ENCODE results near the gene DDN. TPM values are rescaled to one million over a fixed set of nuclear protein-coding genes. Genes with fewer than 3 reads are reported as not detected.

The DDN gene
- total RNA-seq, 1 experiment from 2014 or later = 0.17 TPM

- POLR2A ChIA-PET (ENCODE audit: unreplicated experiment) = no interaction called here
- Histone ChIP-seq H3K9me2 (ENCODE audit: insufficient read depth) (no peaks in the 10 kb centered on the region), H3K36me3 (ENCODE audit: low read depth) (0 out of 2 replicates have a peak, but pooled peaks cover 9% of the 10 kb centered on the region), H3K27me3 (ENCODE audit: insufficient read depth, low read depth) (no peaks in the 10 kb centered on the region), H3K4me2 (no peak overlapping the region), H3K9me3 (ENCODE audit: insufficient read depth, low read depth) (no peaks in the 10 kb centered on the region), H4K20me1 (ENCODE audit: insufficient read depth) (no peaks in the 10 kb centered on the region; the same call in 1 of the 2 replicates), H2AFZ (no peak overlapping the region), H3K79me2 (ENCODE audit: low read depth) (no peaks in the 10 kb centered on the region), H3F3A (ENCODE audit: insufficient read depth, low read depth) (peaks cover 26% of the 10 kb centered on the region; the same call in 1 of the 2 replicates), H3K4me1 (replicated peaks; ENCODE audit: insufficient read depth) (peaks cover 6% of the 10 kb centered on the region; the same call in 1 of the 2 replicates), H3K27ac (no peak overlapping the region), H3K4me3 (no peak overlapping the region)
- no TSS peak for BruUV-seq (replicated peaks)
- no peak for DNase-seq
- intact Hi-C loops (cut with micrococcal nuclease; ENCODE audit: unreplicated experiment) = no loop called here
- CTCF ChIA-PET = no interaction called here
- TF ChIP-seq EZH2 (IDR thresholded peaks at IDR 0.05; ENCODE audit: low read depth) = no peak
- no peak for TF ChIP-seq CTCF (conservative IDR thresholded peaks at IDR 0.05)
These were observed 24.6 kb upstream of the DDN start for GRCh38 chr12:49023812-49024211.

- Histone ChIP-seq H3K9me2 (ENCODE audit: insufficient read depth) (no peaks in the 10 kb centered on the region), H3K4me3 (no peak overlapping the region), H3K4me2 (no peak overlapping the region), H3K4me1 (replicated peaks; ENCODE audit: insufficient read depth) (peaks cover 7% of the 10 kb centered on the region), H3K79me2 (ENCODE audit: low read depth) (peaks cover 5% of the 10 kb centered on the region), H3K36me3 (ENCODE audit: low read depth) (0 out of 2 replicates have a peak, but pooled peaks cover 9% of the 10 kb centered on the region), H3K27ac (no peak overlapping the region), H3K9me3 (ENCODE audit: insufficient read depth, low read depth) (no peaks in the 10 kb centered on the region), H3K27me3 (ENCODE audit: insufficient read depth, low read depth) (no peaks in the 10 kb centered on the region), H2AFZ (no peak overlapping the region), H3F3A (ENCODE audit: insufficient read depth, low read depth) (peaks cover 32% of the 10 kb centered on the region), H4K20me1 (ENCODE audit: insufficient read depth) (no peaks in the 10 kb centered on the region; the same call in 1 of the 2 replicates)
- CTCF ChIA-PET = interaction anchor here (0.8 kb wide), 1 partner anchor 19 kb away, joined by 3 read pairs; no protein-coding TSS in a partner anchor
- no TSS peak for BruUV-seq (replicated peaks)
- intact Hi-C loops (cut with micrococcal nuclease; ENCODE audit: unreplicated experiment) = no loop called here
- DNase-seq = no peak
- POLR2A ChIA-PET (ENCODE audit: unreplicated experiment) = interaction anchor here (0.7 kb wide), 1 partner anchor 269 kb away, joined by 3 read pairs; no protein-coding TSS in a partner anchor
- no peak for TF ChIP-seq EZH2 (IDR thresholded peaks at IDR 0.05; ENCODE audit: low read depth)
- TF ChIP-seq CTCF (conservative IDR thresholded peaks at IDR 0.05) = no peak
These were observed 23.5 kb upstream of the DDN start for GRCh38 chr12:49022558-49023178.

GRCh38 chr12:49021292-49021915, 22.2 kb upstream of the DDN start:
- H3K9me2 ChIP-seq (ENCODE audit: insufficient read depth) = no peaks in the 10 kb centered on the region
- CTCF ChIA-PET = no interaction called here
- H3K36me3 ChIP-seq (ENCODE audit: low read depth) = 0 out of 2 replicates have a peak, but pooled peaks cover 9% of the 10 kb centered on the region
- intact Hi-C loops (cut with micrococcal nuclease; ENCODE audit: unreplicated experiment) = no loop called here
- H3K4me1 ChIP-seq (replicated peaks; ENCODE audit: insufficient read depth) = peaks cover 14% of the 10 kb centered on the region
- POLR2A ChIA-PET (ENCODE audit: unreplicated experiment) = no interaction called here
- no peaks in the 10 kb centered on the region for H3K9me3 ChIP-seq (ENCODE audit: insufficient read depth, low read depth)
- H3K27me3 ChIP-seq (ENCODE audit: insufficient read depth, low read depth) = no peaks in the 10 kb centered on the region
- DNase-seq = no peak
- BruUV-seq (replicated peaks) = no TSS peak
- no peak overlapping the region for H3K27ac ChIP-seq
- TF ChIP-seq EZH2 (IDR thresholded peaks at IDR 0.05; ENCODE audit: low read depth) (no peak), CTCF (conservative IDR thresholded peaks at IDR 0.05) (no peak)
- H3K79me2 ChIP-seq (ENCODE audit: low read depth) = peaks cover 17% of the 10 kb centered on the region
- H3K4me3 ChIP-seq = no peak overlapping the region
- H4K20me1 ChIP-seq (ENCODE audit: insufficient read depth) = no peaks in the 10 kb centered on the region
- H3K4me2 ChIP-seq = no peak overlapping the region
- peaks cover 36% of the 10 kb centered on the region for H3F3A ChIP-seq (ENCODE audit: insufficient read depth, low read depth)
- H2AFZ ChIP-seq = no peak overlapping the region

Data from PC-9 (cell line).